HEK293T (cell line): ENCODE results near the gene AGPAT1.

Experiments
- ARNT ChIP-seq: fragments of 450-650 bp; IDR thresholded peaks from 2 replicates; pipeline ENCODE4 v1.6.1; 2017; ENCODE audit warnings: mild to moderate bottlenecking
- ELF4 ChIP-seq: fragments of 450-650 bp; IDR thresholded peaks from 2 replicates; pipeline ENCODE4 v1.6.1; 2017; ENCODE audit warnings: antibody characterized with exemption
- FOXA1 ChIP-seq: fragments of 450-650 bp; IDR thresholded peaks from 2 replicates; pipeline ENCODE4 v1.6.1; 2016; ENCODE audit warnings: mild to moderate bottlenecking
- FOXM1 ChIP-seq: fragments of 450-650 bp; IDR thresholded peaks from 2 replicates; pipeline ENCODE4 v1.6.1; 2017; ENCODE audit warnings: mild to moderate bottlenecking, borderline replicate concordance

GRCh38 chr6:32140420-32141046 is 35.4 kb downstream of the AGPAT1 start:
- TF ChIP-seq FOXM1 = no peak
- no peak for TF ChIP-seq ELF4
- no peak for TF ChIP-seq ARNT
- TF ChIP-seq FOXA1 = no peak
